Retinal pigment epithelial cell (primary cell): ENCODE results near the gene TMBIM1.

Experiments
- DNase-seq: peaks from one replicate; pipeline ENCODE4 v3.0.0-alpha.2; 2010; ENCODE audit warnings: low read depth
- H3K4me3 ChIP-seq: 2 replicates; pipeline ENCODE4 v1.5.1; 2011; ENCODE audit warnings: mild to moderate bottlenecking, low read length, control low read depth, moderate library complexity
- TF ChIP-seq, protein P1 (sequence below): conservative IDR thresholded peaks from 2 replicates; pipeline ENCODE4 v1.5.1; 2011; ENCODE audit warnings: low read depth, low read length, control low read depth, inconsistent platforms

Gene TMBIM1

DNA sequence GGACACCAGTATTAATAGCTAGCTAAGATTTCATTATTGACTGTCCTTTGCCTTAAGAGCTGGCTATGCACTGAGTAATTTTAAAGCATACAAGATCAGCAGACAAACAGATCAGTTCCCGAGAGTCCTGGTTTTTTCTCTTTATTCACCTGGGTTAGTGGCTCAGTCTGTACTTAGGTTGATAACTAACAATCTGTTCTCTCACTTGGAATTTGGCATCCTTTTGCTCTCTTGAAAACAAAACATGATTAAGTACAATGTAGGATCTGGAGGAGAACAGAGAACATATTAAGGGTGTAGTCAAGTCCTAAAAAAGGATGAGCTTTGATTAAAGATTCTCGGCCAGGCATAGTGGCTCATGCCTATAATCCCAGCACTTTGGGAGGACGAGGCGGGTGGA, 58.8 kb downstream of the TMBIM1 start:
- TF ChIP-seq, protein P1, sequence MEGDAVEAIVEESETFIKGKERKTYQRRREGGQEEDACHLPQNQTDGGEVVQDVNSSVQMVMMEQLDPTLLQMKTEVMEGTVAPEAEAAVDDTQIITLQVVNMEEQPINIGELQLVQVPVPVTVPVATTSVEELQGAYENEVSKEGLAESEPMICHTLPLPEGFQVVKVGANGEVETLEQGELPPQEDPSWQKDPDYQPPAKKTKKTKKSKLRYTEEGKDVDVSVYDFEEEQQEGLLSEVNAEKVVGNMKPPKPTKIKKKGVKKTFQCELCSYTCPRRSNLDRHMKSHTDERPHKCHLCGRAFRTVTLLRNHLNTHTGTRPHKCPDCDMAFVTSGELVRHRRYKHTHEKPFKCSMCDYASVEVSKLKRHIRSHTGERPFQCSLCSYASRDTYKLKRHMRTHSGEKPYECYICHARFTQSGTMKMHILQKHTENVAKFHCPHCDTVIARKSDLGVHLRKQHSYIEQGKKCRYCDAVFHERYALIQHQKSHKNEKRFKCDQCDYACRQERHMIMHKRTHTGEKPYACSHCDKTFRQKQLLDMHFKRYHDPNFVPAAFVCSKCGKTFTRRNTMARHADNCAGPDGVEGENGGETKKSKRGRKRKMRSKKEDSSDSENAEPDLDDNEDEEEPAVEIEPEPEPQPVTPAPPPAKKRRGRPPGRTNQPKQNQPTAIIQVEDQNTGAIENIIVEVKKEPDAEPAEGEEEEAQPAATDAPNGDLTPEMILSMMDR, result no peak
- no peak for DNase-seq
- H3K4me3 ChIP-seq, result no peak overlapping the region

- no peak for DNase-seq
- H3K4me3 ChIP-seq, result no peak overlapping the region
- TF ChIP-seq, protein P1, result peak; percentile 41
Observed at GRCh38 chr2:218230882-218231281, 61.4 kb downstream of the TMBIM1 start.

GRCh38 chr2:218229851-218230250, 62.5 kb downstream of the TMBIM1 start:
- H3K4me3 ChIP-seq, result no peak overlapping the region
- TF ChIP-seq, protein P1, result no peak
- no peak for DNase-seq

- no peak overlapping the region for H3K4me3 ChIP-seq
- TF ChIP-seq, protein P1, result no peak
- peak; percentile 41 for DNase-seq
Observed at GRCh38 chr2:218229239-218229638, 63.1 kb downstream of the TMBIM1 start.

DNA sequence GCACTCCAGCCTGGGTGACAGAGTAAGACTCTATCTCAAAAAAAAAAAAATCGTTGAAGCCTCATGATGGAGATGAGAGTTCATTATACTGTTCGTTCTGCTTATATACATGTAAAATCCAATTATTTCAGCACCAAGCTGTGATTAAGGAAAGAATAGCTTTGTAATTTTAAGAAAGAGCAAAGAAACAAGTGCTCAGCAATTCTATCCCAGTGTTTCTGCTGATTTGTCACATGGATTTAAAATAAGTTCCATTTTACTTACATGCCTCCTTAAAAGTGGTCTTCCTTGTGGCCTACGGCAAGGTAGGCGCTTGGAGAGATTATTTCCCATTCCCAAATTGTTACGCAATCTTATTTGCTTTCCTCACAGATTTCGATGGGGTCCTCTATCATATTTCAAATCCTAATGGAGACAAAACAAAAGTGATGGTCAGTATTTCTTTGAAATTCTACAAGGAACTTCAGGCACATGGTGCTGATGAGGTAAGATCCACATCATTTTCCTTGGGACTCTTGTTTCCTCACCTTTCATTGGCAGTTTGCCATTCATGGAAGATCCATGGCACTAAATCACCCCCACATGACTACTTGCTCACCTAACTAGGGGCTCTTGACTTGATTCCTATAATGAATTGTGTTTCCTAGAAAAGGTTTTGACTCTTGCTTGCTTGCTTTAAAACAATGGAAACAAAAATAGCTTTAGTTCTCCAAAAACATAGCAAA, 63.8 kb downstream of the TMBIM1 start:
- no peak for DNase-seq
- TF ChIP-seq, protein P1, result no peak
- no peak overlapping the region for H3K4me3 ChIP-seq

GRCh38 chr2:218226903-218227302, 65.4 kb downstream of the TMBIM1 start:
- TF ChIP-seq, protein P1, result no peak

More at GRCh38 chr2:218226903-218227302, 65.4 kb downstream of the TMBIM1 start:
- H3K4me3 ChIP-seq, result no peak overlapping the region
- no peak for DNase-seq
